HFF-Myc (cell line): ENCODE results near the gene FBXL17.

Source experiments
- DNase-seq: peaks from one replicate; pipeline ENCODE4 v3.0.0-alpha.2; 2011; ENCODE audit warnings: low read depth; ENCODE audit errors: extremely low read depth
- H3K4me3 ChIP-seq: replicated peaks from 2 replicates; pipeline ENCODE4 v1.5.1; 2011; ENCODE audit warnings: low read depth, mild to moderate bottlenecking, control low read depth, low read length
- TF ChIP-seq, protein P1 (sequence below): IDR thresholded peaks from 2 replicates; pipeline ENCODE4 v1.5.1; 2012; ENCODE audit warnings: mild to moderate bottlenecking, low read depth, low read length, control low read depth; ENCODE audit errors: missing control alignments

Gene FBXL17

DNA sequence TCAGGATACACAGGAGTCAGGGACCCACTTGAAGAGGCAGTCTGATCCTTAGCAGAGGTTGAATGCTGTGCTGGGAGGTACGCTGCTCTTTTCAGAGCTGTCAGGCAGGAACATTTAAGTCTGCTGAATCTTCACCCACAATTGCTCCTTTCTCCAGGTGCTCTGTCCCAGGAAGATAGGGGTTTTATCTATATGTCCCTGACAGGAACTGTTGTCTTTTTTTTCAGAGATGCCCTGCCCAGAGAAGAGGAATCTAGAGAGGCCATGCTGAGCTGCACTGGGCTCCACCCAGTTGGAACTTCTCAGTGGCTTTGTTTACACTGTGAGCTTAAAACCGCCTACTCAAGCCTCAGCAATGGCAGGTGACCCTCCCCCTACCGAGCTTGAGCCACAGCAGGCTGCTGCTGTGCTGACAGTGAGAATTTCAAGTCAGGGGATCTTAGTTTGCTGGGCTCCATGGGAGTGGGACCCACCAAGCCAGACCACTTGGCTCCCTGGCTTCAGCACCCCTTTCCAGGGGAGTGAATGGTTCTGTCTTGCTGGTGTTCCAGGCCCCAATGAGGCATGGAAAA lies 169.0 kb downstream of the FBXL17 start:
- no peak for DNase-seq
- TF ChIP-seq, protein P1, sequence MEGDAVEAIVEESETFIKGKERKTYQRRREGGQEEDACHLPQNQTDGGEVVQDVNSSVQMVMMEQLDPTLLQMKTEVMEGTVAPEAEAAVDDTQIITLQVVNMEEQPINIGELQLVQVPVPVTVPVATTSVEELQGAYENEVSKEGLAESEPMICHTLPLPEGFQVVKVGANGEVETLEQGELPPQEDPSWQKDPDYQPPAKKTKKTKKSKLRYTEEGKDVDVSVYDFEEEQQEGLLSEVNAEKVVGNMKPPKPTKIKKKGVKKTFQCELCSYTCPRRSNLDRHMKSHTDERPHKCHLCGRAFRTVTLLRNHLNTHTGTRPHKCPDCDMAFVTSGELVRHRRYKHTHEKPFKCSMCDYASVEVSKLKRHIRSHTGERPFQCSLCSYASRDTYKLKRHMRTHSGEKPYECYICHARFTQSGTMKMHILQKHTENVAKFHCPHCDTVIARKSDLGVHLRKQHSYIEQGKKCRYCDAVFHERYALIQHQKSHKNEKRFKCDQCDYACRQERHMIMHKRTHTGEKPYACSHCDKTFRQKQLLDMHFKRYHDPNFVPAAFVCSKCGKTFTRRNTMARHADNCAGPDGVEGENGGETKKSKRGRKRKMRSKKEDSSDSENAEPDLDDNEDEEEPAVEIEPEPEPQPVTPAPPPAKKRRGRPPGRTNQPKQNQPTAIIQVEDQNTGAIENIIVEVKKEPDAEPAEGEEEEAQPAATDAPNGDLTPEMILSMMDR = no peak
- H3K4me3 ChIP-seq = no peak overlapping the region

DNA sequence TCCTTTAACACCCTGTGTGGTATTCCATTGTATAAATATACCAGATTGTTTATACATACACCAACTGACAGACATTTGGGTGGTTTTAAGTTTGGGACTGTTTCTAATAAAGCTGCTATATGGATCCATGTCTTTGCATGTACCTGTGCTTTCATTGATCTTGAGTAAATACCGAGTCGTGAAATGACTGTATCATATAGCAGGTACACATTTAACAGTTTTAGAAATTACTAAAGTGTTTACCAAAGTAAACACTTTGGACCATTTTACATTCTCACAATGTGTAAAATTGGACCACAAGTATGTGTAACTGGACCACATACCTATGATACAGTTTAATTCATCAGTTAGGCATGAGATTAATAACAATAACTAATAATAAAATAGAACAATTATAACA lies 175.2 kb downstream of the FBXL17 start:
- no peak overlapping the region for H3K4me3 ChIP-seq
- TF ChIP-seq, protein P1 = no peak
- DNase-seq = no peak

DNA sequence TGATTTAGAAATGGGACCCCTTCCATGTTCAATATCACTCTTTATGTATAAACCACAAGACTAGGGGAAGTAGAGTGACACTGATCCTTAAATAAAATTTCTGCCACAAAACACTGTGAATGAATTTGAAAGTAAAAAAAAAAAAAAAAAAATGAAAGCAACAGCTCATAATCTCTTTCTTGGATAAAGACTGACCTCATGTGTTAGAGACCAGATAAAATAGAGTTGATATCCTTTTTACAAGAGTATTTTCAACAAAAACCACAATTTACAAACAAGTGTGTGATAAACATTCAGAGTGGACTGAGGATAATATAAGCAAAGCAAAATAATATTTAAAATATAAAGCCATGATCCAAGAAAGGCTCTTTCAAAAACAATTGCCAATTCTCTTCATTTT lies 180.2 kb downstream of the FBXL17 start:
- TF ChIP-seq, protein P1 = no peak
- DNase-seq = no peak
- H3K4me3 ChIP-seq = no peak overlapping the region

DNA sequence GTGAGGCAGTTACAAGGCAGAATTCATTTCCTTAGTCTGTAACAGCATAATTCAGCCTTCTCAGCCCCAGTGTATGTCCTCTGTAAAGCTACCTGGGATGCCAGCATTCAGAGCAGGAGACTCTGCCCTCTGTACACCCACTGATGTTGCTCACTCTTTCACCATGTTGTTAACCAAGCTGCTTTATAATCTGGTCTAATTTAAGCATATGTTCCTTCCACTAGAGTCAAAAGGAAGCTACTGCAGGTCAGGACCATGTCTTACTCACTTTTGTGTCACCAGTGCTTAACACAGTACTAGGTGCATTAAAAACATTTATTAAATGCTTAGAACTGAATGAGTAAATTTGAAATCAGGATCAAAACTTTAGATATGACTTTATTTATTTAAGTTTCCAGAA lies 185.6 kb downstream of the FBXL17 start:
- DNase-seq = no peak
- TF ChIP-seq, protein P1 = no peak
- H3K4me3 ChIP-seq = no peak overlapping the region

DNA sequence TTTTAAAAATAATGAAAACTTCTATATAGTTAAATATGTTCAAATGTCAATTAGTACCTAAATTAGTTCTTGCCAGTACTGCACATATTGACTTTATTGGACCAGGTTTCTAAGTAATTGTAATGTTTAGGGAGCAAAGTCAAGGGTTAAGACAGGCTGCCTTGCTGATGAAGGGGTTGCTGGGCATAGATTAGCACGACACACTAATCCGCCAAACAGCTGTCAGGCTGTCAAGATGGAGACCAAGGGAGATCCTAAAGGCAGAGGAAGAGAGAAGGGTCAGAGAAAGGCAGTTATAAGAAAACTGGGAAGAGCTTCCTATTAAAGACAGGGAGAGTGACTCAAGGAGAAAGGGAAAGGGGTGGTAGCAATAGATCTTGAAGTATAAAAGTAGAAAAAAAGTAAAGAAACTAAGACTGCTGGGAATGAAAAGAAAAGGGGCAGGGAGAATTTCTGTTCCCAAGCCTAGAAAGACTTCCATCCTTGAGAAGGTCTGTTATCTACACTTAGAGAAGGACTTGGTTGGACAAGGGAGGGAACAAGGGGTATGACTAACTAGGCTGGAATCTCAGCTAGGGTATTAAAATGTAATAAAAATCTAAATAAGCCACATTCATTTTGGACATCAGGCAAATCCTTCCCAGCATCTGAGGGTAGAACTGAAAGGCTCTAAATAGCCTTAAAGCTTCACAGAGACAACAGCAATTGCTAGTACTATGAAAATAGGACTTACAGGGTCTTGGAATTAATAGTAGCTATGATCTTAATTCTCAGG lies 188.7 kb downstream of the FBXL17 start:
- TF ChIP-seq, protein P1 = no peak
- DNase-seq = peak; percentile 35
- H3K4me3 ChIP-seq = no peak overlapping the region

DNA sequence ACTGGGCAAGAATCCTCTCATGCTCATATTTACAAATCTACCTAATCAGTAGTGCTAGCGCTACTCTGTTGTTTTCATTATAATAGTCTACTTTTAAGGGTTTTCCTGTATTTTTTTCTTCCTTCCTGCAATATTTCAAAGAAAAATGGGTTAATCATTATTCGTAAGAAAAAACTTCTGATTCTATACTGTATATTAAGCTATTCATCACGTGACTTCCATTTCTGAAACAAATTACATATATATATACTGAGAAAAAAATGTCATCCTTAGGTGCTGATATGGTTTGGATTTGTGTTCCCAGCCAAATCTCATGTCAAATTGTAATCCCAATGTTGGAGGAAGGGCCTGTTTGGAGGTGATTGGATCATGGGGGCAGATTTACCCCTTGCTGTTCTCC lies 197.0 kb downstream of the FBXL17 start:
- TF ChIP-seq, protein P1 = no peak
- DNase-seq = no peak

More for the DNA sequence above, 197.0 kb downstream of the FBXL17 start:
- H3K4me3 ChIP-seq = no peak overlapping the region
